Gastroesophageal sphincter (tissue), 3 donors: ENCODE results near the gene LDLRAD4.

ENCODE experiments used
- POLR2A ChIP-seq, 2 donors: fragments of 450-650 bp; IDR thresholded peaks; one replicate each; pipeline ENCODE4 v1.6.1; 2017; ENCODE audit warnings: antibody characterized with exemption in 2 of 2, mild to moderate bottlenecking in 2 of 2, moderate library complexity in 1 of 2
- POLR2AphosphoS5 ChIP-seq: sonication (generic); formaldehyde crosslinking; IDR thresholded peaks from one replicate; pipeline ENCODE4 v1.6.1; 2017; ENCODE audit warnings: antibody characterized with exemption
- TF ChIP-seq, protein P1 (sequence below), 4 experiments: fragments of 200-600 bp in 2 of 4; fragments of 450-650 bp in 2 of 4; sonication (generic) in 1 of 4; IDR thresholded peaks; one replicate each; pipeline ENCODE4 v1.5.1; 2017 to 2019; ENCODE audit warnings: antibody characterized with exemption in 4 of 4, mild to moderate bottlenecking in 2 of 4, moderate library complexity in 2 of 4

DNA sequence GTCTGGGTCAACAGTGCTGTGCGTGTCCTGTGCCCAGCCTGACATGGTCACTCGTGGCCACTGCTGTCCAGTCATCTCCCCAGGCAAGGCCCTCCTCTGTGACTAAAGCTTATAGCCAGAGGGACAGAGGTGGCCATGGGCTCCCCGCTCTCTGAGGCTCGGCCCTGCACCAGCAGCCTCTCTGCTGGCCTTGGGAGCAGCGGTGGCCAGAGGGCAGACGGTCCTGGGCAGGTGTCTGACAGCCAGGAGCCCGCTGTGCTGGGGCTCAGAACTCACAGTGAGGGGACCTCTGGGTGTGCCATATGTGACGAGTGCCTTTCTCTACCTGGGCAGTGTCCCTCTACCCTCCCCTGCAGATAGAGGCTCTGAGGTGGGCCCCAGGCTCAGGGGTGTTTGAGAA lies 409.1 kb downstream of the LDLRAD4 start:
- TF ChIP-seq, protein P1, sequence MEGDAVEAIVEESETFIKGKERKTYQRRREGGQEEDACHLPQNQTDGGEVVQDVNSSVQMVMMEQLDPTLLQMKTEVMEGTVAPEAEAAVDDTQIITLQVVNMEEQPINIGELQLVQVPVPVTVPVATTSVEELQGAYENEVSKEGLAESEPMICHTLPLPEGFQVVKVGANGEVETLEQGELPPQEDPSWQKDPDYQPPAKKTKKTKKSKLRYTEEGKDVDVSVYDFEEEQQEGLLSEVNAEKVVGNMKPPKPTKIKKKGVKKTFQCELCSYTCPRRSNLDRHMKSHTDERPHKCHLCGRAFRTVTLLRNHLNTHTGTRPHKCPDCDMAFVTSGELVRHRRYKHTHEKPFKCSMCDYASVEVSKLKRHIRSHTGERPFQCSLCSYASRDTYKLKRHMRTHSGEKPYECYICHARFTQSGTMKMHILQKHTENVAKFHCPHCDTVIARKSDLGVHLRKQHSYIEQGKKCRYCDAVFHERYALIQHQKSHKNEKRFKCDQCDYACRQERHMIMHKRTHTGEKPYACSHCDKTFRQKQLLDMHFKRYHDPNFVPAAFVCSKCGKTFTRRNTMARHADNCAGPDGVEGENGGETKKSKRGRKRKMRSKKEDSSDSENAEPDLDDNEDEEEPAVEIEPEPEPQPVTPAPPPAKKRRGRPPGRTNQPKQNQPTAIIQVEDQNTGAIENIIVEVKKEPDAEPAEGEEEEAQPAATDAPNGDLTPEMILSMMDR (IDR thresholded peaks at IDR 0.05), result no peak
- TF ChIP-seq POLR2A (IDR thresholded peaks at IDR 0.05) (no peak), POLR2AphosphoS5 (no peak)
